Left lung (tissue), 14 donors: ENCODE measurements around the gene CYP1A1. TPM values are rescaled to one million over a fixed set of nuclear protein-coding genes. Genes with fewer than 3 reads are reported as not detected.

Experiments used
- ATAC-seq: fragments of 200-7000 bp; cut with Tn5 transposase; one replicate; pipeline ENCODE4 v1.9.1; 2020; ENCODE audit warnings: moderate library complexity
- DNase-seq, 4 donors: peaks; one replicate each; pipeline ENCODE4 v3.0.0-alpha.2; 2013 to 2020
- H3K27ac ChIP-seq, 2 donors: fragments of 200-600 bp; sonication (generic) in 1 of 2; one replicate each; pipeline versions ENCODE4 v1.5.0 to v1.8.0; 2020 to 2021
- H3K27me3 ChIP-seq, 2 donors: fragments of 200-600 bp; sonication (generic) in 1 of 2; one replicate each; pipeline versions ENCODE4 v1.5.0 to v1.8.0; 2020 to 2021
- H3K36me3 ChIP-seq, 2 donors: fragments of 200-600 bp; sonication (generic) in 1 of 2; one replicate each; pipeline versions ENCODE4 v1.5.0 to v1.8.0; 2020 to 2021
- H3K4me1 ChIP-seq, 2 donors: fragments of 200-600 bp; one replicate each; pipeline ENCODE4 v1.8.0; 2021
- H3K4me3 ChIP-seq, 2 donors: fragments of 200-600 bp; sonication (generic) in 1 of 2; one replicate each; pipeline versions ENCODE4 v1.5.0 to v1.8.0; 2020 to 2021; ENCODE audit warnings: mild to moderate bottlenecking in 1 of 2
- H3K9me3 ChIP-seq, 2 donors: fragments of 200-600 bp; sonication (generic) in 1 of 2; one replicate each; pipeline versions ENCODE4 v1.5.0 to v1.8.0; 2020 to 2021
- CTCF ChIP-seq, 2 donors: fragments of 200-600 bp; sonication (generic) in 1 of 2; IDR thresholded peaks; one replicate each; pipeline versions ENCODE4 v1.5.0 to v1.8.0; 2021; ENCODE audit warnings: antibody characterized with exemption in 2 of 2
- intact Hi-C, 2 donors: fragments of 100-400 bp; cut with DNase I; formaldehyde crosslinking; loops; one replicate each; pipeline versions ENCODE4 v1.11.2 to v1.14.2; 2022
- long read RNA-seq, 12 donors: library from polyadenylated mRNA in 2 of 12; unstranded in 2 of 12; transcript quantifications; one replicate each; pipeline ENCODE4 v2.0.0 and lab custom pipeline, GENCODE V29; 2019 to 2026
- polyA plus RNA-seq, 6 donors: library from polyadenylated mRNA; unstranded; fragments of 120-200 nt; gene quantifications; one replicate each; pipeline ENCODE4 v1.2.1, GENCODE V29; 2013; ENCODE audit not compliant: insufficient read length in 6 of 6
- total RNA-seq, 2 donors: library from RNA; stranded (reverse); fragmentation: NEBNext Ultra II Directional; extraction: Animal tissue kit (Norgen Biotek cat#: 25700); gene quantifications; one replicate each; pipeline ENCODE4 v1.2.1, GENCODE V29; 2021
- donor health status: DM: no; HTN: yes; CAD: no.
- donor health status: DM: no; HTN: no; CAD: no.

CYP1A1 gene, protein sequence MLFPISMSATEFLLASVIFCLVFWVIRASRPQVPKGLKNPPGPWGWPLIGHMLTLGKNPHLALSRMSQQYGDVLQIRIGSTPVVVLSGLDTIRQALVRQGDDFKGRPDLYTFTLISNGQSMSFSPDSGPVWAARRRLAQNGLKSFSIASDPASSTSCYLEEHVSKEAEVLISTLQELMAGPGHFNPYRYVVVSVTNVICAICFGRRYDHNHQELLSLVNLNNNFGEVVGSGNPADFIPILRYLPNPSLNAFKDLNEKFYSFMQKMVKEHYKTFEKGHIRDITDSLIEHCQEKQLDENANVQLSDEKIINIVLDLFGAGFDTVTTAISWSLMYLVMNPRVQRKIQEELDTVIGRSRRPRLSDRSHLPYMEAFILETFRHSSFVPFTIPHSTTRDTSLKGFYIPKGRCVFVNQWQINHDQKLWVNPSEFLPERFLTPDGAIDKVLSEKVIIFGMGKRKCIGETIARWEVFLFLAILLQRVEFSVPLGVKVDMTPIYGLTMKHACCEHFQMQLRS
- total RNA-seq (not detected), polyA plus RNA-seq (1 to 10 TPM in 2 of 6 donors, under 1 TPM in 4; 0.31 to 1.4 (median 0.86) TPM)
- long read RNA-seq, donor 1, result 0 reads
- long read RNA-seq, donor 2, result 0 reads
- long read RNA-seq, donor 3, result 0 reads
- long read RNA-seq, donor 4, result 0 reads
- long read RNA-seq, donor 5, result 0 reads
- long read RNA-seq, donor 6, result 0 reads
- long read RNA-seq, donor 7, result 0 reads
- long read RNA-seq, donor 8, result 0 reads
- long read RNA-seq, donor 9, result 0 reads
- long read RNA-seq, donor 10, result 0 reads
- long read RNA-seq, donor 11, result 0 reads
- long read RNA-seq, donor 12, result 0 reads

DNA sequence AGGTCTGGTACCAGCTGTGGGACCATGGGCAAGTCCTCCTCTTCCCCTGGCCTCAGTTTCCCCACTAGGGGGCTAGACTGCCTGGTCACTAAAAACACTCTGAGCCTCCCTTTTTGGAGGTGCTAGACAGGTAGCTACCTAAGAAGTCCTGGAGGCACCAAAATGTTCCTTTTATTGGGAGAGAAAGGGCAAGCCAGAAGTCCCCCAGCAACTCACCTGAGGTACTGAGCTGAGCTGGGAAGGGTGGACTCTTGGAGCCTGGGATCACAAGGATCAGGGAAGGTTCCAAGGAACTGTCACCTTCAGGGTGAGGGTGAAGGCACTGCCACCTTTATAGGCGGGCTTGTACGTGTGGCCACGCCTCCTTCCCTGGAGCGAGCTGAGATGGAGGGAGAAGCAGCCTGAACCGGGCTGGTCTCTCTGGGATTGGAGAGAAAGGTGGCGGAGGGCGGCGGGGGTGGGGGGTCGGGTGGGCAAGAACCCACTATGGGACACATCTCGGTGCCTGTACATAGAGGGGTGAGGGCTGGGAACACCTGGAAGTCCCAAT lies at the start of gene CYP1A1:
Gene CYP1A1, minus strand, starts transcription at position 304 of the 550 bp plus-strand sequence. CDS start 2,431 bp downstream, outside the sequence.
- H3K27me3 ChIP-seq, result peaks cover 15 to 45% of the 10 kb centered on the region in 2 donors
- intact Hi-C loops, result no loop called here
- H3K27ac ChIP-seq, result peak within 1 kb of the TSS in 1 of 2 donors; percentile 65
- H3K4me1 ChIP-seq, result peaks cover 0 to 18% of the 10 kb centered on the region in 2 donors
- no peaks in the 10 kb centered on the region for H3K36me3 ChIP-seq
- DNase-seq (peak in 1 of 4 donors; percentile 82), ATAC-seq (peak; percentile 86)
- H3K9me3 ChIP-seq, result no peaks in the 10 kb centered on the region
- H3K4me3 ChIP-seq, result peak within 1 kb of the TSS; percentile 47 to 58
- no peak for TF ChIP-seq CTCF (IDR thresholded peaks at IDR 0.05)

DNA sequence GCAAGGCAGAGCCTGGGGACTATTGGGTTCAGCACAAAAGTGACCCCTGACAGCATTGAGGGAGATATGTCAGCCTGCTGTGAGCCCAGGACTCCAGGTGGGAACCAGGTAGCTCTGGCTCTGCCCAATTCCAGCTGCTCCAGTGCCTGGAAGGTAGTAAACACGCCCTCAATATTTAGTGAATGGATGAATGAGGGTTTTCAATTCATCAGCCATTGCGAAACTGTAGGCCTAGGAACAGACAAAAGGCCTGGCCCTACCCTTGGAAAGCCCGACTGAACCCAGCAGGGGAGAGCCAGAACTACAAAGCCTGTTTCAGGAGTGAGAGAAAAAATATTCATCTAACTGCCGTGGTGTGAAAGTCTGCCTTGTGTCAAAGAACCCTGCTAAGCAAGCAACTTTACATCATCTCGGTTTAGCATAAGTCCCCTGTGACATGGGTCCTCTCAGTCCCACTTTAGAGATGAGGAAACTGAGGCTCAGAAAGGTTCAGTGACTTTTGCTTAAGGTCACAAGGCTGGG lies 48.5 kb upstream of the CYP1A1 start:
- intact Hi-C loops, result loop anchor here in 1 of 2 donors (5.0 kb wide), 1 partner anchor 179 kb away; no protein-coding TSS in a partner anchor
- TF ChIP-seq CTCF (IDR thresholded peaks at IDR 0.05), result no peak
- Histone ChIP-seq H3K36me3 (no peaks in the 10 kb centered on the region), H3K4me3 (no peak overlapping the region), H3K4me1 (peaks cover 9 to 64% of the 10 kb centered on the region in 2 donors), H3K27ac (no peak overlapping the region), H3K27me3 (peaks cover 0 to 4% of the 10 kb centered on the region in 2 donors), H3K9me3 (no peaks in the 10 kb centered on the region)
- DNase-seq (peak in 1 of 4 donors; percentile 12), ATAC-seq (no peak)

DNA sequence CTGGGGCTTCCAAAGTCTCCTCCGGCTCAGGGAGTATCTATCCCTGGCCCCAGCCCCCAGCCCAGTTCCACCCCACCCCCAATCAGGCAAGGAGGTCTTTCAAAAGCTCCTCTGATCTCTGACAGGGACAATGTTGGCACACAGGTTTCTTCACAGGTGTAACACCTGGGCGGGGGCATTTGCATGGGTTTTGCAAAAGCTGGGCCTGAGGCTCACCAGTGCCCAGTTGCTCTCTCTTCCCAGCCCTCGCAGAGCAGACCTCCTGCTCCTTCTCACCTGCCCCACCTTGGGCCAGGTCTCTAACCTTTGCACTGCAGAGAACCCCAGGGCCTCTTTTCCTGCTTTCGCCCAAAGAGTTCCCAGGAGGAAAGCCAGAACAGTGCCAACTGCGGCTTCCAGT lies 48.0 kb upstream of the CYP1A1 start:
- intact Hi-C loops, result loop anchor here in 1 of 2 donors (5.0 kb wide), 1 partner anchor 179 kb away; no protein-coding TSS in a partner anchor
- ATAC-seq (no peak), DNase-seq (peak in 1 of 4 donors; percentile 18)
- no peak overlapping the region for H3K4me3 ChIP-seq
- peaks cover 0 to 4% of the 10 kb centered on the region in 2 donors for H3K27me3 ChIP-seq
- H3K27ac ChIP-seq, result no peak overlapping the region
- no peaks in the 10 kb centered on the region for H3K36me3 ChIP-seq
- peaks cover 14 to 63% of the 10 kb centered on the region in 2 donors for H3K4me1 ChIP-seq
- TF ChIP-seq CTCF (IDR thresholded peaks at IDR 0.05), result no peak
- H3K9me3 ChIP-seq, result no peaks in the 10 kb centered on the region

DNA sequence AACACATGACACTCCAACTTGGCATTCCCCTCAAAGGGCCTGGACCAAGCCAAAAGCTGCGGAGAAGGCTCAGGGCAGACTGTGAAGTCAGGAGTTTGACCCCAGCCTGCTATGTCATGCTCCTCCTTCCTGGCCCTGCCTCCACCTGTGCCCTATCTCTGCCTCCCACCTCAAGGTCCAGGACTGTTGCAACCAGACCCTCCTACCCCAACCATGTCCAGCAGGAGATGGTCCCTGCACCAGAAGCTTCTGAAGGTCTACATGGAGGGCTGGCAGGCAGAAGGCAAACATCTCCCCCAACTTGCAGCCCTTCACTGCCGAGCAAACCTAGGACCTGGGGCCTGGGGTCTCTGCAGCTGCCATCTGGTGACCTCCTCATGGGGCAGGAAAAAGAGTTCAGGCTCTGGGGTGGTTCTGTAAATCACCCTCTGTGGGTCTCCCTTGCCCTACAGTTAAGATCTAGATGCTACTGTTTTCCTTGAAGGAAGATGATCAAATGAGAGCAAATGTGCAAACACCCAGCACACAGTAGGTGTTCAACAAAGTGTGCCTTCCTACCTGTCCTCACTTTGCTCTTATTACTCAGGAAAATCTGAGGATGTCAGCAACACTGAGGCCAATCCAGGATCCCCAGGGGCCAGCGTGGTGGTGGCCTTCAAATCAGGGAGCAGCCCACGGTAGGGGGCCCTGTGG lies 45.0 kb upstream of the CYP1A1 start:
- peaks cover 0 to 4% of the 10 kb centered on the region in 2 donors for H3K27me3 ChIP-seq
- H3K36me3 ChIP-seq, result no peaks in the 10 kb centered on the region
- no peak overlapping the region for H3K4me3 ChIP-seq
- DNase-seq (peak in 1 of 4 donors; percentile 26), ATAC-seq (no peak)
- H3K27ac ChIP-seq, result no peak overlapping the region
- no peaks in the 10 kb centered on the region for H3K9me3 ChIP-seq
- no peak for TF ChIP-seq CTCF (IDR thresholded peaks at IDR 0.05)
- intact Hi-C loops, result loop anchor here in 1 of 2 donors (5.0 kb wide), 1 partner anchor 182 kb away; no protein-coding TSS in a partner anchor
- H3K4me1 ChIP-seq, result peaks cover 5 to 34% of the 10 kb centered on the region in 2 donors
